ENCODE measurements around the gene KDM4C.

DNA sequence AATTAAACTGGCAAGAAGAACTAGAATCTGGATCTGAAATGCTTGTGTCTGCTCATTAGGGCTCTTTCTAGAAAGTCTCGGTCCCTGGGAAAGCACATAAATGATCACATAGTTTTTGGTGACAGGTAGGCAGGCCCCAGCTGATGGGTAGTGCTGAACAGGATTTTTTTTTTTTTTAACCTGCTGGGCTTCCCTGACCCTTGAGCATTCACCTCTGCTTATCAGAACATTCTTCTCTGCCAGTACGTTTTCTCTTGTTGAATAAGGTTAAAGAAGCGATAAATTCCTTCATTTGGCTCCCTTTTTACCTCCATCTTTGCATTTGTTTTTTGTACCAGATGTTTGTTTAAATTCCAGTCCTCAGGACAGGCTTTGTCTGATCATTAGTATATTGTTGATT is 8.8 kb downstream of the KDM4C start:
- no peak for TF ChIP-seq EP300 (IDR thresholded peaks at IDR 0.05)
- no peak for TF ChIP-seq CTCF (IDR thresholded peaks at IDR 0.05)
